Vagina (tissue), 2 donors: ENCODE results near the gene CD36.

Experiments used
- CTCF ChIP-seq, 3 experiments: fragments of 450-650 bp in 2 of 3; fragments of 200-600 bp in 1 of 3; sonication (generic) in 1 of 3; IDR thresholded peaks; one replicate each; pipeline ENCODE4 v1.5.1; 2017 to 2019; ENCODE audit warnings: antibody characterized with exemption in 3 of 3, mild to moderate bottlenecking in 2 of 3, moderate library complexity in 2 of 3
- POLR2A ChIP-seq, 2 donors: fragments of 450-650 bp; IDR thresholded peaks; one replicate each; pipeline ENCODE4 v1.6.1; 2017; ENCODE audit warnings: antibody characterized with exemption in 2 of 2, mild to moderate bottlenecking in 2 of 2, moderate library complexity in 2 of 2
- POLR2AphosphoS5 ChIP-seq, 2 donors: sonication (generic); formaldehyde crosslinking; IDR thresholded peaks; one replicate each; pipeline ENCODE4 v1.9.0; 2017; ENCODE audit warnings: antibody characterized with exemption in 2 of 2, mild to moderate bottlenecking in 2 of 2, low read depth in 1 of 2; ENCODE audit not compliant: insufficient read depth in 1 of 2

DNA sequence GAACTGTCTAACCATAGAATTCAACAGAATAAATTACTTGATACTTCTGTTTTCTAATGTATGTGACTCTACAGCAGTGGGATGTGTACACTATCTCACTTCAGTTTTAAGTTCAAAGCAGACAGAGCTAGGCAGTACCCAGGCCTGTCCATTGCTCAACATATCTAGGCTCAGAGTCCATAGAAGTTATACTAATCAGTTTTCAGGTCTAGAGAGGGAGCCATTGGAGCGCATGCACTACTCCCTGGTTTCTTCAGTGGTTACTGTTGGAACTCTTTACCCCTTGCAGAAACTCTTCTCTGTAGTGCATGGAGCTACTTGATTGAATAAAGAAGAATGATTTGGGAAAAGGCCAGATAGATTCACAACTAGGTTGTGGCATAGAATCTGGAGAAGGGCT lies 4.4 kb downstream of the CD36 start:
- TF ChIP-seq CTCF (IDR thresholded peaks at IDR 0.05) (no peak), POLR2AphosphoS5 (IDR thresholded peaks at IDR 0.05; ENCODE audit: insufficient read depth in 1 of 2, low read depth in 1 of 2) (no peak), POLR2A (IDR thresholded peaks at IDR 0.05) (no peak)
